Tibial nerve (tissue), 4 donors: ENCODE measurements around the gene PARD6B. TPM values are rescaled to one million over a fixed set of nuclear protein-coding genes. Genes with fewer than 3 reads are reported as not detected.
A peak's percentile ranks its signal among the peaks of the same experiment; 100 is the strongest.
"Not testable (repeated sequence)": the region's sequence is repeated elsewhere in the genome, so short reads cannot be mapped to it uniquely, and the experiment has no call there.

ENCODE experiments used
- DNase-seq, 2 donors: peaks; one replicate each; pipeline ENCODE4 v3.0.0-alpha.2; 2019; ENCODE audit warnings: low spot score in 2 of 2
- H3K27ac ChIP-seq, 4 donors: fragments of 200-600 bp; sonication (generic) in 3 of 4; one replicate each; pipeline ENCODE4 v1.5.1; 2017 to 2019; ENCODE audit warnings: mild to moderate bottlenecking in 1 of 4
- H3K27me3 ChIP-seq, 2 donors: fragments of 200-600 bp; sonication (generic) in 1 of 2; one replicate each; pipeline versions ENCODE4 v1.5.1 to v1.6.0; 2017 to 2019
- H3K36me3 ChIP-seq, 3 donors: fragments of 200-600 bp; sonication (generic); one replicate each; pipeline ENCODE4 v1.5.1; 2018 to 2019
- H3K4me1 ChIP-seq, 4 donors: fragments of 200-600 bp; sonication (generic) in 3 of 4; one replicate each; pipeline ENCODE4 v1.5.1; 2017 to 2019
- H3K4me3 ChIP-seq, 4 donors: fragments of 200-600 bp; sonication (generic) in 3 of 4; one replicate each; pipeline ENCODE4 v1.5.1; 2017 to 2019; ENCODE audit warnings: mild to moderate bottlenecking in 1 of 4, moderate library complexity in 1 of 4
- H3K9me3 ChIP-seq, 4 donors: fragments of 200-600 bp; sonication (generic) in 3 of 4; one replicate each; pipeline ENCODE4 v1.5.1; 2017 to 2019
- CTCF ChIP-seq, 5 experiments: fragments of 200-600 bp in 3 of 5; fragments of 450-650 bp in 2 of 5; sonication (generic) in 3 of 5; IDR thresholded peaks; one replicate each; pipeline ENCODE4 v1.5.1; 2016 to 2019; ENCODE audit warnings: antibody characterized with exemption in 5 of 5, mild to moderate bottlenecking in 3 of 5, moderate library complexity in 2 of 5
- EP300 ChIP-seq, 2 donors: sonication (generic); formaldehyde crosslinking; IDR thresholded peaks; one replicate each; pipeline ENCODE4 v1.6.1; 2017; ENCODE audit warnings: antibody characterized with exemption in 2 of 2, mild to moderate bottlenecking in 1 of 2
- POLR2A ChIP-seq, 2 donors: fragments of 450-650 bp; IDR thresholded peaks; one replicate each; pipeline ENCODE4 v1.6.1; 2017; ENCODE audit warnings: antibody characterized with exemption in 2 of 2, mild to moderate bottlenecking in 2 of 2, moderate library complexity in 2 of 2
- WGBS, 2 donors: methylation state at CpG; one replicate each; pipeline ENCODE4 v1.1.5; 2018; 5-methylcytosine and 5-hydroxymethylcytosine counted together
- total RNA-seq, 4 donors: library from RNA; depleted of rRNA; stranded (reverse); fragments of >200 nt; gene quantifications; one replicate each; pipeline ENCODE4 v1.1.0, GENCODE V29; 2016

The PARD6B gene
- total RNA-seq, 4 donors from 2014 or later: 2.4 to 3.8 (median 3.5) TPM

DNA sequence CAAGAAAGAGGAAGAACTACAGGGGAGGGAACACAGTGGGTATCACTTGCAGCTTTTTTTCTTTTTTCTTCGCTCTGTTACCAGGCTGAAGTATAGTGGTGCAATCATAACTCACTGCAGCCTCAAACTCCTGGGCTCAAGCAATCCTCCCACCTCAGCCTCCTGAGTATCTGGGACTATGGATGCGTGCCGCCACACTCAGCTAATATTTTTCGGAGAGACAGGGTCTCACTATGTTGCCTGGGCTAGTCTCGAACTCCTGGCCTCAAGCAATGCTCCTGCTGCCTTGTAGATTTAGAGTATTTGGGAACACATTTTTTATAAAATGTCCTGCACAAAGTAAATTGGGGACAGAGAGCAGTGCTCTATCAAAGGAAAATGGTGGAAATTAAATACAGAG, 28.3 kb downstream of the PARD6B start:
- no peak for DNase-seq
- 87 to 96% methylated on average over 5 of the region's 5 CpGs for WGBS, 2 donors
- Histone ChIP-seq H3K9me3 (no peaks in the 10 kb centered on the region), H3K27ac (no peak overlapping the region), H3K36me3 (no peaks in the 10 kb centered on the region), H3K27me3 (no peaks in the 10 kb centered on the region), H3K4me3 (no peak overlapping the region), H3K4me1 (no peaks in the 10 kb centered on the region)
- no peak for TF ChIP-seq EP300 (IDR thresholded peaks at IDR 0.05)
- TF ChIP-seq POLR2A (IDR thresholded peaks at IDR 0.05): no peak
- TF ChIP-seq CTCF (IDR thresholded peaks at IDR 0.05): no peak

GRCh38 chr20:50762045-50762422, 30.7 kb downstream of the PARD6B start:
- Histone ChIP-seq H3K9me3 (no peaks in the 10 kb centered on the region), H3K27ac (peak overlapping the region in 1 of 4 donors; percentile 40), H3K4me3 (no peak overlapping the region), H3K36me3 (no peaks in the 10 kb centered on the region), H3K27me3 (no peaks in the 10 kb centered on the region), H3K4me1 (no peaks in the 10 kb centered on the region)
- DNase-seq: no peak
- TF ChIP-seq EP300 (IDR thresholded peaks at IDR 0.05): no peak
- TF ChIP-seq POLR2A (IDR thresholded peaks at IDR 0.05): no peak
- TF ChIP-seq CTCF (IDR thresholded peaks at IDR 0.05): no peak
- 62 to 74% methylated on average over 6 of the region's 6 CpGs for WGBS, 2 donors

GRCh38 chr20:50762435-50763220, 31.2 kb downstream of the PARD6B start:
- WGBS, 2 donors: 46 to 49% methylated on average over 12 of the region's 12 CpGs
- no peaks in the 10 kb centered on the region for H3K9me3 ChIP-seq
- no peaks in the 10 kb centered on the region for H3K4me1 ChIP-seq
- no peak for DNase-seq
- no peaks in the 10 kb centered on the region for H3K27me3 ChIP-seq
- TF ChIP-seq POLR2A (IDR thresholded peaks at IDR 0.05): no peak
- no peak for TF ChIP-seq CTCF (IDR thresholded peaks at IDR 0.05)
- TF ChIP-seq EP300 (IDR thresholded peaks at IDR 0.05): peak in 1 of 2 donors; percentile 5
- no peaks in the 10 kb centered on the region for H3K36me3 ChIP-seq
- no peak overlapping the region for H3K4me3 ChIP-seq
- H3K27ac ChIP-seq: peak overlapping the region in 1 of 4 donors; percentile 40

DNA sequence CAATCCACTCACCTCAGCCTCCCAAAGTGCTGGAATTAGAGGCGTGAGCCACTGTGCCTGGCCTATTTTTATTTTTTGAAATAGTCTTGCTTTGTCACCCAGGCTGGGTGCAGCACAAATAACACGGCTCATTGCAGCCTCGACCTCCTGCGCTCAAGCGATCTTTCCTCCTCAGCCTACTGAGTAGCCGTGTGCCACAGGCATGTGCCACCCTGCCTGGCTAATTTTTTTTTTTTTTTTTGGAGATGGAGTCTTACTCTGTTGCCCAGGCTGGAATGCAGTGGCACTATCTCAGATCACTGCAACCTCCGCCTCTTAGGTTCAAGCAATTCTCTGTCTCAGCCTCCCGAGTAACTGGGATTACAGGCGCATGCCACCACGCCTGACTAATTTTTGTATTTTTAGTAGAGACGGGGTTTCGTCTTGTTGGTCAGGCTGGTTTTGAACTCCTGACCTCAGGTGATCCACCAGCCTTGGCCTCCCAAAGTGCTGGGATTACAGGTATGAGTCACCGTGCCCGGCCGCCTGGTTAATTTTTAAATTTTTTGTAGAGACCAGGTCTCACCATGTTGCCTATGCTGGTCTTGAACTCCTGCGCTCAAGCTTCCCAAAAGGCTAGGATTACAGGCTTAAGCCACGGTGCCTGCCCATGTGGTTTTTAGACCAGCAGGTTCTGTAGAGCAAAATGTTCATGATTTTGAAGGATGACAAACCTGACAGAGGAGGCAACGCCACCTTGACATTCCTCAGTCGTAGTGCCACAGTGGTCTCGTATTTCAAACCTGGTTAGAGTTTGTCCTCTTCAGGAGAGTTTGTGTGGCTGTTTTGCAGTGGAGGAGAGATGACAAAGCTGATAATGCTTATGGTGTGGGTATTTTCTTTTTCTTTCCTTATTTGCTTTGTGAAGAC, 32.4 kb downstream of the PARD6B start:
- 93 to 94% methylated on average over 20 of the region's 20 CpGs for WGBS, 2 donors
- not testable (repeated sequence) for H3K27ac ChIP-seq, H3K27me3 ChIP-seq, H3K9me3 ChIP-seq, H3K4me3 ChIP-seq, H3K4me1 ChIP-seq, DNase-seq, H3K36me3 ChIP-seq

- not testable (repeated sequence) for H3K27me3 ChIP-seq, H3K27ac ChIP-seq, H3K36me3 ChIP-seq, H3K4me3 ChIP-seq, H3K4me1 ChIP-seq, DNase-seq, H3K9me3 ChIP-seq
- WGBS, 2 donors: 80% methylated on average over 10 of the region's 10 CpGs
These were observed 33.9 kb downstream of the PARD6B start for GRCh38 chr20:50765251-50765650.

DNA sequence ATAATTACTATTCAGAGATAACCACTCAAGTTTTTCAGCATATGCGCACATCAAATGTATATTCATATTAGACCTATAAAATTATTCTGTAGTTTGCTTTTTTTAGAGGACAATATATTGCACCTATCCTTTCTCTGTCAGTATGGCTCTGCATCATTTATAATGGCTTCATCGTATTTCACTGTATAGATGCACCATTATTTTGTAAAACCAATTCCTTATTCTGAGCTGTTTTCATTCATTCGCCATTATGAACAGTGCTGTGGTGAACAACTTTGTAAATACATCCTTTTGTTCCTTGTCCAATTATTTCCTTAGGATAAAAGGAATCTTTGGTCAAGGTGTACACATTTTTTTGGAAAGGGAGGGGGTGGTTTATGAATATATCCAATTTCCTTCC, 34.3 kb downstream of the PARD6B start:
- no peaks in the 10 kb centered on the region for H3K36me3 ChIP-seq
- WGBS, 2 donors: 66 to 72% methylated on average over 3 of the region's 3 CpGs
- no peak overlapping the region for H3K27ac ChIP-seq
- no peak overlapping the region for H3K4me3 ChIP-seq
- no peaks in the 10 kb centered on the region for H3K27me3 ChIP-seq
- H3K4me1 ChIP-seq: no peaks in the 10 kb centered on the region
- H3K9me3 ChIP-seq: no peaks in the 10 kb centered on the region
- no peak for DNase-seq
- TF ChIP-seq EP300 (IDR thresholded peaks at IDR 0.05): no peak
- no peak for TF ChIP-seq POLR2A (IDR thresholded peaks at IDR 0.05)
- no peak for TF ChIP-seq CTCF (IDR thresholded peaks at IDR 0.05)

- not testable (repeated sequence) for H3K27ac ChIP-seq, H3K9me3 ChIP-seq, H3K27me3 ChIP-seq, DNase-seq, H3K4me1 ChIP-seq, H3K36me3 ChIP-seq, H3K4me3 ChIP-seq
- 57 to 60% methylated on average over 9 to 10 of the region's 10 CpGs for WGBS, 2 donors
These were observed 35.8 kb downstream of the PARD6B start for GRCh38 chr20:50766955-50767809.

DNA sequence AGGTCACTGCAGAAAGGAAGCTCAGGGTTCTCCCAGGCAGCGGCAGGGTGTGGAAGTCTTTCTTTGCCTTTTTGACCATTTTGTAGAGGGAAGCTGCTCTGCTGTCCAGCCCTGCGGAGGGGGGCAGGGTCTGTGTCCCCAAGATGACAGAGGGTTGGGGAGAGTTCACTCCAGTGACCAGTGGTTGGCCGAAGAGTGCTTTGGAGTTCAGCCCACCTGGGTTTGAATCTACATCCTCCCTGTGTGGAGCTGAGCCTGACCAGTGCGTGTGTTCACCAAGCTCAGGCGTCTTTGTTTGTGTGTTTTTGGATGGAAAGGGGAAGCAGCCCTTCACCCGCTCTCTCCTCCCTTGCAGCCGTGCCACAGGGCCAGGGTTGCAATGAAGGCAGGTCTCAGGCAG, 37.6 kb downstream of the PARD6B start:
- not testable (repeated sequence) for H3K27me3 ChIP-seq, DNase-seq, H3K4me1 ChIP-seq, H3K9me3 ChIP-seq, H3K27ac ChIP-seq, H3K36me3 ChIP-seq, H3K4me3 ChIP-seq
- 61 to 73% methylated on average over 7 of the region's 7 CpGs for WGBS, 2 donors
